HTR-8/SVneo (cell line): ENCODE results near the gene KCNIP4.

Source experiments
- DNase-seq: peaks from one replicate; pipeline ENCODE4 v3.0.0; 2011; ENCODE audit warnings: low spot score, mixed read lengths; ENCODE audit not compliant: insufficient read length
- FAIRE-seq: peaks from 2 replicates; lab custom pipeline; 2011; peaks lifted over from hg19 to GRCh38; lab: Jason Lieb, UNC

KCNIP4 gene

GRCh38 chr4:21290562-21290961, 658.0 kb downstream of the KCNIP4 start:
- FAIRE-seq = no peak
- DNase-seq = no peak

GRCh38 chr4:21276046-21276445, 672.5 kb downstream of the KCNIP4 start:
- DNase-seq = no peak
- FAIRE-seq = no peak

GRCh38 chr4:21271439-21272052, 677.0 kb downstream of the KCNIP4 start:
- no peak for DNase-seq
- FAIRE-seq = no peak

- DNase-seq = no peak
- no peak for FAIRE-seq
Observed at GRCh38 chr4:21248331-21248730, 700.2 kb downstream of the KCNIP4 start.

GRCh38 chr4:21242163-21242562, 706.4 kb downstream of the KCNIP4 start:
- FAIRE-seq (no peak), DNase-seq (no peak)

GRCh38 chr4:21226637-21227538, 721.7 kb downstream of the KCNIP4 start:
- FAIRE-seq = no peak
- no peak for DNase-seq

- DNase-seq (no peak), FAIRE-seq (no peak)
Observed at GRCh38 chr4:21211846-21212245, 736.7 kb downstream of the KCNIP4 start.

- DNase-seq = no peak
- no peak for FAIRE-seq
Observed at GRCh38 chr4:21209860-21210259, 738.7 kb downstream of the KCNIP4 start.

- no peak for DNase-seq
- no peak for FAIRE-seq
Observed at GRCh38 chr4:21205821-21206531, 742.6 kb downstream of the KCNIP4 start.

GRCh38 chr4:21203416-21203815, 745.2 kb downstream of the KCNIP4 start:
- no peak for FAIRE-seq

GRCh38 chr4:21202959-21203358, 745.6 kb downstream of the KCNIP4 start:
- no peak for FAIRE-seq

More at GRCh38 chr4:21203416-21203815, 745.2 kb downstream of the KCNIP4 start:
- DNase-seq = no peak

GRCh38 chr4:21198683-21199082, 749.9 kb downstream of the KCNIP4 start:
- DNase-seq (no peak), FAIRE-seq (no peak)

More at GRCh38 chr4:21202959-21203358, 745.6 kb downstream of the KCNIP4 start:
- DNase-seq = no peak

GRCh38 chr4:21195682-21196081, 752.9 kb downstream of the KCNIP4 start:
- DNase-seq (no peak), FAIRE-seq (no peak)

GRCh38 chr4:21192367-21192766, 756.2 kb downstream of the KCNIP4 start:
- DNase-seq = no peak
- no peak for FAIRE-seq

- FAIRE-seq (no peak), DNase-seq (no peak)
Observed at GRCh38 chr4:21191317-21191716, 757.3 kb downstream of the KCNIP4 start.

GRCh38 chr4:21184788-21185187, 763.8 kb downstream of the KCNIP4 start:
- DNase-seq = no peak
- FAIRE-seq = no peak

GRCh38 chr4:21181716-21182115, 766.9 kb downstream of the KCNIP4 start:
- DNase-seq (no peak), FAIRE-seq (no peak)

- DNase-seq (no peak), FAIRE-seq (no peak)
Observed at GRCh38 chr4:21177871-21178270, 770.7 kb downstream of the KCNIP4 start.

GRCh38 chr4:21177092-21177491, 771.5 kb downstream of the KCNIP4 start:
- FAIRE-seq (no peak), DNase-seq (no peak)

- DNase-seq = no peak
- no peak for FAIRE-seq
Observed at GRCh38 chr4:21167711-21168110, 780.9 kb downstream of the KCNIP4 start.

- no peak for FAIRE-seq
- no peak for DNase-seq
Observed at GRCh38 chr4:21155367-21155766, 793.2 kb downstream of the KCNIP4 start.
